ENCODE results near the gene SLIT3. TPM values are rescaled to one million over a fixed set of nuclear protein-coding genes. Genes with fewer than 3 reads are reported as not detected.

The SLIT3 gene
- total RNA-seq, 1 donor from 2014 or later: 3.2 TPM

- Mint-ChIP-seq H3K9me3 (ENCODE audit: unreplicated experiment) (no peaks in the 10 kb centered on the region), H3K27me3 (ENCODE audit: unreplicated experiment) (peaks cover 7% of the 10 kb centered on the region), H3K4me3 (ENCODE audit: unreplicated experiment) (no peak overlapping the region), H3K4me1 (ENCODE audit: unreplicated experiment) (no peaks in the 10 kb centered on the region), H3K27ac (ENCODE audit: unreplicated experiment) (no peak overlapping the region), H3K36me3 (ENCODE audit: low read depth, unreplicated experiment) (peaks cover 10% of the 10 kb centered on the region)
- TF ChIP-seq CTCF (IDR thresholded peaks at IDR 0.05; ENCODE audit: unreplicated experiment): no peak
- no peak for DNase-seq (ENCODE audit: low spot score)
Observed at GRCh38 chr5:168765086-168765550, 535.8 kb downstream of the SLIT3 start.

- Mint-ChIP-seq H3K27me3 (ENCODE audit: unreplicated experiment) (peaks cover 5% of the 10 kb centered on the region), H3K4me1 (ENCODE audit: unreplicated experiment) (no peaks in the 10 kb centered on the region), H3K27ac (ENCODE audit: unreplicated experiment) (no peak overlapping the region), H3K9me3 (ENCODE audit: unreplicated experiment) (no peaks in the 10 kb centered on the region), H3K4me3 (ENCODE audit: unreplicated experiment) (no peak overlapping the region), H3K36me3 (ENCODE audit: low read depth, unreplicated experiment) (no peaks in the 10 kb centered on the region)
- TF ChIP-seq CTCF (IDR thresholded peaks at IDR 0.05; ENCODE audit: unreplicated experiment): no peak
- no peak for DNase-seq (ENCODE audit: low spot score)
Observed at GRCh38 chr5:168756453-168757391, 544.2 kb downstream of the SLIT3 start.

- TF ChIP-seq CTCF (IDR thresholded peaks at IDR 0.05; ENCODE audit: unreplicated experiment): no peak
- no peak for DNase-seq (ENCODE audit: low spot score)
- Mint-ChIP-seq H3K4me3 (ENCODE audit: unreplicated experiment) (no peak overlapping the region), H3K9me3 (ENCODE audit: unreplicated experiment) (no peaks in the 10 kb centered on the region), H3K27ac (ENCODE audit: unreplicated experiment) (no peak overlapping the region), H3K4me1 (ENCODE audit: unreplicated experiment) (no peaks in the 10 kb centered on the region), H3K27me3 (ENCODE audit: unreplicated experiment) (peaks cover 5% of the 10 kb centered on the region), H3K36me3 (ENCODE audit: low read depth, unreplicated experiment) (no peaks in the 10 kb centered on the region)
Observed at GRCh38 chr5:168755548-168756093, 545.3 kb downstream of the SLIT3 start.

- DNase-seq (ENCODE audit: low spot score): no peak
- no peak for TF ChIP-seq CTCF (IDR thresholded peaks at IDR 0.05; ENCODE audit: unreplicated experiment)
- no peak overlapping the region for H3K27ac Mint-ChIP-seq (ENCODE audit: unreplicated experiment)
- H3K4me1 Mint-ChIP-seq (ENCODE audit: unreplicated experiment): no peaks in the 10 kb centered on the region
- H3K27me3 Mint-ChIP-seq (ENCODE audit: unreplicated experiment): peaks cover 5% of the 10 kb centered on the region
- H3K36me3 Mint-ChIP-seq (ENCODE audit: low read depth, unreplicated experiment): no peaks in the 10 kb centered on the region
- no peak overlapping the region for H3K4me3 Mint-ChIP-seq (ENCODE audit: unreplicated experiment)
- H3K9me3 Mint-ChIP-seq (ENCODE audit: unreplicated experiment): no peaks in the 10 kb centered on the region
Observed at GRCh38 chr5:168753691-168754254, 547.2 kb downstream of the SLIT3 start.
